ENCODE results near the gene SLC7A6OS. TPM values are rescaled to one million over a fixed set of nuclear protein-coding genes. Genes with fewer than 3 reads are reported as not detected.

Gene SLC7A6OS
- total RNA-seq, 1 experiment from 2014 or later, result 24.5 TPM

GRCh38 chr16:68344252-68344651 lies 33.5 kb upstream of the SLC7A6OS start:
- Mint-ChIP-seq H3K9me3 (no peaks in the 10 kb centered on the region; a peak in 1 of 5 replicates), H3K4me1 (peaks cover 5 to 8% of the 10 kb centered on the region in 2 experiments), H3K4me3 (no peak overlapping the region), H3K36me3 (ENCODE audit: insufficient read depth in 1 of 3, low read depth in 3 of 3) (peaks cover 31 to 84% (median 74%) of the 10 kb centered on the region in 3 experiments; a peak in 6 of 7 replicates), H3K27ac (no peak overlapping the region), H3K27me3 (ENCODE audit: low read depth) (no peaks in the 10 kb centered on the region)
- Histone ChIP-seq H3K4me2 (ENCODE audit: insufficient read depth, insufficient read length, low read length) (no peak overlapping the region), H4K20me1 (ENCODE audit: control insufficient read depth, insufficient read depth, insufficient read length) (peaks cover 3% of the 10 kb centered on the region), H2BK20ac (ENCODE audit: low read depth, low read length, poor library complexity, severe bottlenecking) (no peak overlapping the region), H3K27me3 (ENCODE audit: insufficient read depth, low read length) (no peaks in the 10 kb centered on the region), H4K91ac (ENCODE audit: insufficient read length, low read depth, low read length) (no peak overlapping the region), H3K4ac (ENCODE audit: low read depth, low read length) (no peak overlapping the region), H2AFZ (ENCODE audit: low read length) (no peak overlapping the region), H3K79me1 (ENCODE audit: insufficient read depth, low read depth, low read length, poor library complexity, severe bottlenecking) (no peaks in the 10 kb centered on the region), H3K9me3 (ENCODE audit: control insufficient read depth, low read depth, low read length) (no peaks in the 10 kb centered on the region), H3K9ac (ENCODE audit: extremely low read depth, insufficient read length, low read length) (no peak overlapping the region), H3K27ac (ENCODE audit: insufficient read length, low read depth, low read length) (no peak overlapping the region), H2BK15ac (ENCODE audit: low read depth, low read length) (no peak overlapping the region), H3K23ac (ENCODE audit: insufficient read length, low read depth, low read length) (no peak overlapping the region), H3K56ac (ENCODE audit: insufficient read length, low read depth, low read length) (no peak overlapping the region), H3K23me2 (ENCODE audit: insufficient read length, low read depth, low read length, poor library complexity, severe bottlenecking) (no peaks in the 10 kb centered on the region), H3K4me1 (ENCODE audit: insufficient read depth, low read length) (no peaks in the 10 kb centered on the region), H4K8ac (replicated peaks; ENCODE audit: insufficient read length, low read depth, low read length) (no peak overlapping the region), H2BK120ac (ENCODE audit: low read depth, low read length, poor library complexity, severe bottlenecking) (no peak overlapping the region), H4K5ac (ENCODE audit: insufficient read length, low read depth, low read length) (no peak overlapping the region), H2BK12ac (ENCODE audit: insufficient read length, low read depth, low read length) (no peak overlapping the region), H3K14ac (ENCODE audit: insufficient read depth, low read length) (no peak overlapping the region), H3K18ac (ENCODE audit: insufficient read length, low read depth, low read length) (no peak overlapping the region), H3K79me2 (ENCODE audit: insufficient read depth, low read length) (no peaks in the 10 kb centered on the region), H2BK5ac (ENCODE audit: insufficient read length, low read length) (no peak overlapping the region), H3T11ph (ENCODE audit: low read length) (no peak overlapping the region), H2AK5ac (ENCODE audit: insufficient read length, low read length) (no peak overlapping the region)
- no peak for DNase-seq
- no peak for TF ChIP-seq CTCF (conservative IDR thresholded peaks at IDR 0.05)
- WGBS (ENCODE audit: extremely low coverage, insufficient read length, low lambda C conversion rate), result no CpG with 5 or more reads among the region's 11 CpGs
